ENCODE measurements around the gene TEDC2.

GRCh38 chr16:2427526-2427925 is 32.4 kb upstream of the TEDC2 start:
- no peak for TF ChIP-seq POLR2A (IDR thresholded peaks at IDR 0.05)
- TF ChIP-seq CTCF (IDR thresholded peaks at IDR 0.05), result no peak
